Neutrophil (primary cell): Measurements from ENCODE around the gene PNLIPRP3.

Source experiments
- H3K27ac ChIP-seq: fragments of 200-600 bp; sonication (generic); 2 replicates; pipeline ENCODE4 v1.5.1; 2016; ENCODE audit warnings: mild to moderate bottlenecking, moderate library complexity
- H3K27me3 ChIP-seq: fragments of 200-600 bp; sonication (generic); 2 replicates; pipeline ENCODE4 v1.6.0; 2016; ENCODE audit warnings: mild to moderate bottlenecking
- H3K36me3 ChIP-seq: fragments of 200-600 bp; sonication (generic); 2 replicates; pipeline ENCODE4 v1.5.1; 2017
- H3K4me1 ChIP-seq, 2 experiments: fragments of 200-600 bp in 1 of 2; sonication (generic) in 1 of 2; 1 replicate in 1 of 2; 2 replicates in 1 of 2; pipeline versions ENCODE4 v1.5.1 to v1.6.1; 2013 to 2016; ENCODE audit warnings: low read depth in 1 of 2, low read length in 1 of 2, mild to moderate bottlenecking in 1 of 2, moderate library complexity in 1 of 2; ENCODE audit not compliant: control insufficient read depth in 1 of 2, insufficient read depth in 1 of 2
- H3K4me3 ChIP-seq, 2 experiments: fragments of 200-600 bp in 1 of 2; sonication (generic) in 1 of 2; 1 replicate in 1 of 2; 2 replicates in 1 of 2; pipeline ENCODE4 v1.5.1; 2013 to 2016; ENCODE audit warnings: low read depth in 1 of 2, low read length in 1 of 2, mild to moderate bottlenecking in 1 of 2, moderate library complexity in 1 of 2
- H3K9me3 ChIP-seq: fragments of 200-600 bp; sonication (generic); 2 replicates; pipeline ENCODE4 v1.5.1; 2016
- TF ChIP-seq, protein P1 (sequence below): fragments of 200-600 bp; sonication (generic); IDR thresholded peaks from 2 replicates; pipeline ENCODE4 v1.5.1; 2016; ENCODE audit warnings: antibody characterized with exemption

Gene PNLIPRP3

GRCh38 chr10:116470768-116471415 is 43.2 kb downstream of the PNLIPRP3 start:
- TF ChIP-seq, protein P1, sequence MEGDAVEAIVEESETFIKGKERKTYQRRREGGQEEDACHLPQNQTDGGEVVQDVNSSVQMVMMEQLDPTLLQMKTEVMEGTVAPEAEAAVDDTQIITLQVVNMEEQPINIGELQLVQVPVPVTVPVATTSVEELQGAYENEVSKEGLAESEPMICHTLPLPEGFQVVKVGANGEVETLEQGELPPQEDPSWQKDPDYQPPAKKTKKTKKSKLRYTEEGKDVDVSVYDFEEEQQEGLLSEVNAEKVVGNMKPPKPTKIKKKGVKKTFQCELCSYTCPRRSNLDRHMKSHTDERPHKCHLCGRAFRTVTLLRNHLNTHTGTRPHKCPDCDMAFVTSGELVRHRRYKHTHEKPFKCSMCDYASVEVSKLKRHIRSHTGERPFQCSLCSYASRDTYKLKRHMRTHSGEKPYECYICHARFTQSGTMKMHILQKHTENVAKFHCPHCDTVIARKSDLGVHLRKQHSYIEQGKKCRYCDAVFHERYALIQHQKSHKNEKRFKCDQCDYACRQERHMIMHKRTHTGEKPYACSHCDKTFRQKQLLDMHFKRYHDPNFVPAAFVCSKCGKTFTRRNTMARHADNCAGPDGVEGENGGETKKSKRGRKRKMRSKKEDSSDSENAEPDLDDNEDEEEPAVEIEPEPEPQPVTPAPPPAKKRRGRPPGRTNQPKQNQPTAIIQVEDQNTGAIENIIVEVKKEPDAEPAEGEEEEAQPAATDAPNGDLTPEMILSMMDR: no peak
- Histone ChIP-seq H3K4me1 (no peaks in the 10 kb centered on the region), H3K4me3 (no peak overlapping the region), H3K27ac (no peak overlapping the region), H3K9me3 (no peaks in the 10 kb centered on the region), H3K36me3 (no peaks in the 10 kb centered on the region), H3K27me3 (peaks cover 9% of the 10 kb centered on the region)

DNA sequence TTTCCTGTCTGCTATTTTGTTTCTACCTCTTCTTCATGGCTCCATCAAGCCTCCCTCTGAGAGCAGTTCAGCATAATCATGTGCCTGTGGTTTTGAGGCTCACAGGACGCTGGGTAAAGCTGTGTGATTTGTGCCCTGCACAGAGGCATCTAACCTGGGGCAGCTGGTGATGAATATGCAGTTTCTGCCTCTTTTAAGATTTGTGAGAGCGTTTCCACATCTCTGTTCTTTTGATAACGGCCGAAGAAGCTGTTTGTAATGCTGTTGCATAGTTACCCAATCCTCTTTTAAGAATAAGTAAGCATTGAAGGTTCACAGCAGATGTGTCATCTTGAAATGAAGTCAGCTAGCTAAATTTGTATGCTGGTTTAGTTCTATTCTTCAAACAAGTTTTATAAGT is 45.2 kb downstream of the PNLIPRP3 start:
- no peak overlapping the region for H3K27ac ChIP-seq
- no peaks in the 10 kb centered on the region for H3K9me3 ChIP-seq
- peaks cover 9% of the 10 kb centered on the region for H3K27me3 ChIP-seq

GRCh38 chr10:116475866-116476265 is 48.2 kb downstream of the PNLIPRP3 start:
- no peaks in the 10 kb centered on the region for H3K4me1 ChIP-seq
- H3K9me3 ChIP-seq: no peaks in the 10 kb centered on the region
- no peak overlapping the region for H3K4me3 ChIP-seq
- no peak overlapping the region for H3K27ac ChIP-seq
- no peaks in the 10 kb centered on the region for H3K36me3 ChIP-seq
- H3K27me3 ChIP-seq: peaks cover 9% of the 10 kb centered on the region
- TF ChIP-seq, protein P1: no peak

More for the DNA sequence above, 45.2 kb downstream of the PNLIPRP3 start:
- Histone ChIP-seq H3K4me3 (no peak overlapping the region), H3K4me1 (no peaks in the 10 kb centered on the region), H3K36me3 (no peaks in the 10 kb centered on the region)
- TF ChIP-seq, protein P1: no peak

DNA sequence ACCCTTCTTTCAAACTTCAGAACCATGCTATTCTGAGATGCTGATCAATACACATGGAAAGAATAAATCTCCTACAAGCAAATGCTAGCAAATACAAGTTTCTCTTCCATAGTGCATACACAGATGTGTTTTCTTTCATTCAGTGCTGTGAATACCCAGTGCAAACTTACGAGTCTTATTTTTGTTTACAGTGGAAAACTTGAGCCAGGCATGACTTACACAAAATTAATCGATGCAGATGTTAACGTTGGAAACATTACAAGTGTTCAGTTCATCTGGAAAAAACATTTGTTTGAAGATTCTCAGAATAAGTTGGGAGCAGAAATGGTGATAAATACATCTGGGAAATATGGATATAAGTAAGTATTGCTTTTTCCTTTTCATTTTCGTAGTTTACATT is 48.8 kb downstream of the PNLIPRP3 start:
- Histone ChIP-seq H3K27me3 (peaks cover 9% of the 10 kb centered on the region), H3K36me3 (no peaks in the 10 kb centered on the region), H3K27ac (no peak overlapping the region), H3K9me3 (no peaks in the 10 kb centered on the region), H3K4me3 (no peak overlapping the region), H3K4me1 (no peaks in the 10 kb centered on the region)
- TF ChIP-seq, protein P1: no peak

- Histone ChIP-seq H3K4me3 (no peak overlapping the region), H3K27ac (no peak overlapping the region), H3K27me3 (peaks cover under 1% of the 10 kb centered on the region), H3K36me3 (no peaks in the 10 kb centered on the region), H3K9me3 (no peaks in the 10 kb centered on the region), H3K4me1 (no peaks in the 10 kb centered on the region)
- TF ChIP-seq, protein P1: no peak
Observed at GRCh38 chr10:116477986-116478664, 50.5 kb downstream of the PNLIPRP3 start.
